Occipital lobe (tissue), 2 donors: Measurements from ENCODE around the gene TMEM80. TPM values are rescaled to one million over a fixed set of nuclear protein-coding genes. Genes with fewer than 3 reads are reported as not detected.
"Not testable (repeated sequence)": the region's sequence is repeated elsewhere in the genome, so short reads cannot be mapped to it uniquely, and the experiment has no call there.

ENCODE experiments used
- DNase-seq: peaks from one replicate; lab custom pipeline; 2025; lab: John Stamatoyannopoulos, UW
- total RNA-seq: library from RNA; depleted of rRNA; stranded (reverse); fragments of >200 nt; gene quantifications from one replicate; pipeline ENCODE4 v1.2.3, GENCODE V29; 2014

Gene TMEM80
- total RNA-seq, 1 donor from 2014 or later: 11.7 TPM

DNA sequence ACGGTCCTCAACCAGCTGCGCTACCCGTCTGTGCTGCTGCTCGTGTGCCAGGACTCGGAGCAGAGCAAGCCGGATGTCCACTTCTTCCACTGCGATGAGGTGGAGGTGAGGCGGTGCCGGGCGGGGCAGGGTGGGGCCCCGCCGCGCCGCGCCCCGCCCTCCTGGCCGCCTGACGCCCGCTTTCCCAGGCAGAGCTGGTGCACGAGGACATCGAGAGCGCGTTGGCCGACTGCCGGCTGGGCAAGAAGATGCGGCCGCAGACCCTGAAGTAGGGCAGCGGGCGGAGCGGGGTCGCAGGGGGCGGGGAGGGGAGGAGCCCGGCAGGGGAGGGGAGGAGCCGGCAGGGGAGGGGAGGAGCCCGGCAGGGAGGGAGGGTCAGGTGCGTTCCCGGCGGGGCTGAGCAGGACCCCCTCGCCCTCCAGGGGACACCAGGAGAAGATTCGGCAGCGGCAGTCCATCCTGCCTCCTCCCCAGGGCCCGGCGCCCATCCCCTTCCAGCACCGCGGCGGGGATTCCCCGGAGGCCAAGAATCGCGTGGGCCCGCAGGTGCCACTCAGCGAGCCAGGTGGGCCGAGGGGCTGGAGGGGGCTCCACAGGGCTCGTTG is 25.1 kb downstream of the TMEM80 start:
- DNase-seq: no peak

GRCh38 chr11:721247-721740 is 25.7 kb downstream of the TMEM80 start:
- no peak for DNase-seq

DNA sequence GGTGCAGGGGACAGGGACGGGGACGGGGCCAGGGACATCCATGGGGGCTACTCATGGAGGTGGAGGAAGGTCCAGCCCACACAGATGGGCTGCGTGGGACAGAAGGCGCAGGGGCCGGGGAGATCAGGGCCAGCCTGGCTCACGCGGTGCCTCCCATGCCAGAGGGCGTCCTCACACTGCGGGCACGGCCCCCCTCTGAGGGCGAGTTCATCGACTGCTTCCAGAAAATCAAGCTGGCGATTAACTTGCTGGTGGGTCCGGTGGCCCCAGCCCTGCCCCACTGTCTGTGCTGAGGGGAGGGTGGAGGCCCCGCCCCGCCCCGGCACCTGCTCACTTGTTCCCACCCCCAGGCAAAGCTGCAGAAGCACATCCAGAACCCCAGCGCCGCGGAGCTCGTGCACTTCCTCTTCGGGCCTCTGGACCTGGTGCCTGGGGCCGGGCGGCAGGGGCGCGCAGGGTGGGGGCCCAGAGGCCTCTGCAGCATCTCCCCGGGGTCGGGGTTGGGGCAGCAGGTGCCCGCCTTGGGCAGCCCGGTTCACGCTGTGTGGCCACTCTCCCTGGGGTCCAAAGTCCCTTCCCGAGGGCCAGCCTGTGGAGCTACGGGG is 26.2 kb downstream of the TMEM80 start:
- DNase-seq: no peak

DNA sequence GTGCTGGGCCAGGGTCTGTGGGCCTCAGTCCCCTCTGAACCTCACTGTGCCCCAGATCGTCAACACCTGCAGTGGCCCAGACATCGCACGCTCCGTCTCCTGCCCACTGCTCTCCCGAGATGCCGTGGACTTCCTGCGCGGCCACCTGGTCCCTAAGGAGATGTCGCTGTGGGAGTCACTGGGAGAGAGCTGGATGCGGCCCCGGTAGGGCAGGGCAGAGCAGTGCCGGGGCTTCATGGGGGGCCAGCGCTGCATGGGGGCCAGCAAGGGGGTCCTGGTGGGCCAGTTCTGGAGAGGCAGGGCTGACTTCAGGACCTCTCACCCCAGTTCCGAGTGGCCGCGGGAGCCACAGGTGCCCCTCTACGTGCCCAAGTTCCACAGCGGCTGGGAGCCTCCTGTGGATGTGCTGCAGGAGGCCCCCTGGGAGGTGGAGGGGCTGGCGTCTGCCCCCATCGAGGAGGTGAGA is 26.8 kb downstream of the TMEM80 start:
- DNase-seq: no peak

- DNase-seq: no peak
Measured at GRCh38 chr11:723120-723883, 27.7 kb downstream of the TMEM80 start.

- DNase-seq: no peak
Measured at GRCh38 chr11:724049-724777, 28.6 kb downstream of the TMEM80 start.

DNA sequence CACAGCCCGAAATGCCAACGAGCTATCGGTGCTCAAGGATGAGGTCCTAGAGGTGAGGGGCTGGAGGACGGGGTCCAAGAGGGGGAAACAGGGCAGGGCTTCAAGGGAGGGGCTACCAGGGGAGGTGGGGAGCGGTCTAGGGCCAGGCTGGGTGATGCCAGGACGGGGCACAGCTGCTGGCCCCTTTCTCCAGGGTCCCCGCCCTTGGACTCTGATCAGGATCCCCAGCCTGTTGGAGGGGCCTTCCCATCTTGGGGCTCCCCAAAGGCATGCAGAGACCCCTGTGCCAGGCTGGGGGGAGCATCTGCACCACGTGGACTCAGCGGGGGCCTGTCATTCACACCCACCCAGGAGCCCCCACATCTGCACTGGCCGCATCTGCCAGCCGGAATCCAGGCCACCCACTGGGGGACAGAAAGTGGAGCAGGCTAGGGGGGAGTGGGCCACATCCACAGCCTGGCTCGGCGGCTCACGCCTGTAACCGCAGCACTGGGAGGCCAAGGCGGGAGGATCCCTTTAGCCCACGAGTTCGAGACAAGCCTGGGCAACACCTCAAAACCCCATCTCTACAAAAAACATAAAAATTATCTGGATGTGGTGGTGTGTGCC is 29.3 kb downstream of the TMEM80 start:
- no peak for DNase-seq

DNA sequence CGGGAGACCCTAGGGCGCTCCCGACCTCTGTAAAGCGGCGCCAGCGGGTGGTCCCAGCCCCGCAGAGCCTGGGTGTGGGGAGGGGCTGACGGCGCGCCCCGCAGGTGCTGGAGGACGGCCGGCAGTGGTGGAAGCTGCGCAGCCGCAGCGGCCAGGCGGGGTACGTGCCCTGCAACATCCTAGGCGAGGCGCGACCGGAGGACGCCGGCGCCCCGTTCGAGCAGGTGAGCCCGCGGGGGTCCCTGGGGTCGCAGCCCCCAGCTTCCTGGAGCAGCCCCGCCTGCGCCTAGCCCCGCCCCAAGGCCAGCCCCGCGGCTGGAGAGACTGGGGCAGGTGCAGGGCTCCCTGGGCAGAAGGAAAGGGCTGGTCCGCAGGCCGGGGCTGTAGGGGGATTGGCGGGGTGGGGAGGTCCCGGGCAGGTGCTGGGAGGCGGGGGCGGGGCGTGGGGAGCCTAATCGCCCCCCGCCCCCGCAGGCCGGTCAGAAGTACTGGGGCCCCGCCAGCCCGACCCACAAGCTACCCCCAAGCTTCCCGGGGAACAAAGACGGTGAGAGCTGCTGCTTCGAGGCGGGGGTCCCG is 30.1 kb downstream of the TMEM80 start:
- DNase-seq: no peak

GRCh38 chr11:726278-727220 is 30.9 kb downstream of the TMEM80 start:
- DNase-seq: no peak

DNA sequence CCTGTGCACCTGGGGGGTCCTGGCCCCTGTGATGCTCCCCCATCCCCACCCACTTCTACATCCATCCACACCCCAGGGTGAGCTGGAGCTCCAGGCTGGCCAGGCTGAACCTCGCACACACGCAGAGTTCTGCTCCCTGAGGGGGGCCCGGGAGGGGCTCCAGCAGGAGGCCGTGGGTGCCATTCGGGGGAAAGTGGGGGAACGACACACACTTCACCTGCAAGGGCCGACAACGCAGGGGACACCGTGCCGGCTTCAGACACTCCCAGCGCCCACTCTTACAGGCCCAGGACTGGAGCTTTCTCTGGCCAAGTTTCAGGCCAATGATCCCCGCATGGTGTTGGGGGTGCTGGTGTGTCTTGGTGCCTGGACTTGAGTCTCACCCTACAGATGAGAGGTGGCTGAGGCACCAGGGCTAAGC is 31.7 kb downstream of the TMEM80 start:
- no peak for DNase-seq

DNA sequence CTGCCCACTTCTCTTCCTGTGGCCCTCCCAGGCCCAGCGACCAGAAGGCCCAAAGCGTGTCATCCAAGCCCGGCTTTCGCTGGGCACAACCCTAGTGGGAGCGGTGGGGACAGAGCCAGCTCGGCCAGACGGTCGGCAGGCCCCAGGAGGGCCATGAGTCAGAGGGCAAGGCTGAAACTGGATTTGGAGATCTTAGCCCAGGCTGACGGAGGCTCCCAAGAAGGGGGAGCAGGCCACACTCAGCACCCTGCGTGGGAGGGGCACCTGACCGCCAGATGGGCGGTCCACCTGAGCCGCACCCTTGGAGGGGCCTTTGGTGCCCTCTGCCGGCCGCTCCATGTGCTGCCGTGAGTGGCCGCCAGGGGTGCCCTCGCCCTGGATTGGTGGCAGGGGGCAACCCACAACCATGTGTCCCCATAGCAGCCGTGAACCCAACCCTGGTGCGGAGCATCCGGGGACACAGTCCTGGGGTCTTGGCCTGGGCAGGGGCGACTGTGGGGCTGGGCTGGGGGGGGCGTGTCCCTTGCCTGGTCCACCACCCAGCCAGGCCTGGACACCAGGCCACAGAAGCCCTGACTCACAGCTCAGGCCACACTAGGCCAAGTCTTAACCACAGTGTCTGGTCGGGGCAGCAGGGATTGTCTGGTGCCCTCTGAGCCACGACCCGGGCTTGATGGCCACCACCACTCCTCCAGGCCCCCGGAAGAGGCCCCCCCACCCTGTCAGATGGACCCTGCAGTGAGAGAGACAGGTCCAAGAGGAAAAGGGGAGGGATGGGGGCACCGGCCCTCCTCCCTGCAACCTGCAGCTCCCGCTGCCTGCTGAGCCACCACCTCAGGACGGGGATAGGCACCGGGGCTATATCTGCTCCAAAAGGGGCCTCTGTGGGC is 32.5 kb downstream of the TMEM80 start:
- no peak for DNase-seq

GRCh38 chr11:728901-729491 is 33.4 kb downstream of the TMEM80 start:
- DNase-seq: no peak

DNA sequence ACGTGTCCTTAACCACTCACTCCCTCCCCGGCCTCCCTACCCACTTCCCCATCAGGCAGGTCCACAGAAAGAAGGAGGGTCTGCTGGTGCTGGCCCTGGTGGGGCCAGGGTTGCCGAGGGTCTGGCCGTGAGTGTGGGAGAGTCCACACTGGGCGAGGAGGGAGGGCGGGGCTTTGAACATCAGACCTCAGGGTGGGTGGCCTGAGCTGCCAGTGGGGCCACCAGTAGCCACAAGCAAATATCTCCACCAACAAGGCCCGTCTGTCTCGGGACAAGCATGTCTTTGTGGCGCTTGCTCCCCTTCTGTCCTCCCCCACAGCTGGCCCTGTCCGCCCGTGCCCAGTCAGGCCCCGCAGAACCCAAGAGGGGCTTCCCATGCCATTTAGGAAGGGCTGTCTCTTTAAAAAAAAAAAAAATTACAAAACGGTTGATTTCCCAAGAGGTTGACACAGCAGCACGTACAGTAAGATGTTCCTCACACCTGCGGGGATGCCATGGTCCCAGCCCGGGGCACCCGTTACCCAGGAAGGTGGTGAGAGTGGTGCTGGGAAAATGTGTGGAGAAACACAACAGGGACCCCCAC is 34.0 kb downstream of the TMEM80 start:
- DNase-seq: peak; percentile 66

GRCh38 chr11:733072-733471 is 37.5 kb downstream of the TMEM80 start:
- DNase-seq: no peak

- not testable (repeated sequence) for DNase-seq
Measured at GRCh38 chr11:734541-734940, 38.9 kb downstream of the TMEM80 start.

GRCh38 chr11:737366-737765 is 41.8 kb downstream of the TMEM80 start:
- no peak for DNase-seq

- not testable (repeated sequence) for DNase-seq
Measured at GRCh38 chr11:737899-738298, 42.3 kb downstream of the TMEM80 start.

- no peak for DNase-seq
Measured at GRCh38 chr11:742156-742546, 46.5 kb downstream of the TMEM80 start.
